GM12892 (cell line): Measurements from ENCODE around the gene CLCF1.

ENCODE experiments used
- POLR2A ChIP-seq: IDR thresholded peaks from 2 replicates; pipeline ENCODE4 v1.6.1; 2011; ENCODE audit warnings: low read depth, low read length, control low read depth
- POLR2AphosphoS5 ChIP-seq: IDR thresholded peaks from 2 replicates; pipeline ENCODE4 v1.6.1; 2011; ENCODE audit warnings: low read depth, low read length, control low read depth
- TAF1 ChIP-seq: IDR thresholded peaks from 2 replicates; pipeline ENCODE4 v1.6.1; 2011; ENCODE audit warnings: low read depth, mild to moderate bottlenecking, control low read depth, low read length, borderline replicate concordance

- no peak for TF ChIP-seq POLR2AphosphoS5
- no peak for TF ChIP-seq POLR2A
- no peak for TF ChIP-seq TAF1
Measured at GRCh38 chr11:67356387-67356863, 17.0 kb downstream of the CLCF1 start.
